Muscle of leg (tissue), 11 donors: ENCODE measurements around the gene SYMPK. TPM values are rescaled to one million over a fixed set of nuclear protein-coding genes. Genes with fewer than 3 reads are reported as not detected.
"Not testable (repeated sequence)": the region's sequence is repeated elsewhere in the genome, so short reads cannot be mapped to it uniquely, and the experiment has no call there.

Source experiments
- DNase-seq: peaks from one replicate; pipeline ENCODE4 v3.0.0; 2013
- H3K27ac ChIP-seq: one replicate; pipeline ENCODE4 v1.5.1; 2013; ENCODE audit warnings: mild to moderate bottlenecking, low read length, control low read depth
- H3K27me3 ChIP-seq: one replicate; pipeline ENCODE4 v1.6.1; 2013; ENCODE audit warnings: low read length; ENCODE audit not compliant: control insufficient read depth, insufficient read depth
- H3K36me3 ChIP-seq: one replicate; pipeline ENCODE4 v1.6.1; 2013; ENCODE audit warnings: low read length; ENCODE audit not compliant: control insufficient read depth, insufficient read depth
- H3K4me1 ChIP-seq: one replicate; pipeline ENCODE4 v1.6.1; 2013; ENCODE audit warnings: low read length; ENCODE audit not compliant: control insufficient read depth, insufficient read depth
- H3K4me3 ChIP-seq: one replicate; pipeline ENCODE4 v1.5.1; 2013; ENCODE audit warnings: low read length, control low read depth
- H3K9me3 ChIP-seq: replicated peaks from 2 replicates; pipeline ENCODE4 v1.6.1; 2013; ENCODE audit warnings: low read depth, low read length; ENCODE audit not compliant: control insufficient read depth
- WGBS: methylation state at CpG from one replicate; pipeline ENCODE4 v1.1.5; 2013; ENCODE audit warnings: missing lambda C conversion rate; ENCODE audit not compliant: insufficient coverage; 5-methylcytosine and 5-hydroxymethylcytosine counted together
- polyA plus RNA-seq, 8 donors: library from polyadenylated mRNA; unstranded; fragments of 120-200 nt; gene quantifications; one replicate each; pipeline versions ENCODE4 v1.2.1 to v1.2.3, GENCODE V29; 2013; ENCODE audit warnings: inconsistent platforms in 1 of 8, low replicate concordance in 1 of 8; ENCODE audit not compliant: insufficient read length in 8 of 8, insufficient read depth in 1 of 8
- total RNA-seq: library from RNA; stranded (reverse); fragments of 120-200 nt; gene quantifications from one replicate; pipeline ENCODE4 v1.2.4, GENCODE V29; 2013

The SYMPK gene
- total and polyA plus RNA-seq, 9 donors: 25.8 to 44.0 (median 38.7) TPM

GRCh38 chr19:45900738-45901431 lies 37.9 kb upstream of the SYMPK start:
- peaks cover 13% of the 10 kb centered on the region for H3K4me1 ChIP-seq
- no peak for DNase-seq
- H3K27ac ChIP-seq: no peak overlapping the region
- H3K27me3 ChIP-seq: peaks cover 4% of the 10 kb centered on the region
- H3K9me3 ChIP-seq: no peaks in the 10 kb centered on the region
- peaks cover 25% of the 10 kb centered on the region for H3K36me3 ChIP-seq
- WGBS: 30% methylated on average over 21 of the region's 22 CpGs
- peak overlapping the region; percentile 37 for H3K4me3 ChIP-seq

- Histone ChIP-seq H3K36me3 (peaks cover 32% of the 10 kb centered on the region), H3K27me3 (peaks cover 4% of the 10 kb centered on the region), H3K4me3 (no peak overlapping the region), H3K27ac (no peak overlapping the region), H3K4me1 (peaks cover 13% of the 10 kb centered on the region), H3K9me3 (no peaks in the 10 kb centered on the region)
- 97% methylated on average over 2 of the region's 4 CpGs for WGBS
- DNase-seq: no peak
These were observed 37.1 kb upstream of the SYMPK start for GRCh38 chr19:45899919-45900589.

- Histone ChIP-seq H3K4me1 (peaks cover 13% of the 10 kb centered on the region), H3K27ac (no peak overlapping the region), H3K27me3 (peaks cover 4% of the 10 kb centered on the region), H3K4me3 (no peak overlapping the region), H3K36me3 (peaks cover 34% of the 10 kb centered on the region), H3K9me3 (no peaks in the 10 kb centered on the region)
- WGBS: 100% methylated on average over 1 of the region's 7 CpGs
- no peak for DNase-seq
These were observed 36.3 kb upstream of the SYMPK start for GRCh38 chr19:45899253-45899652.

- Histone ChIP-seq H3K36me3 (peaks cover 34% of the 10 kb centered on the region), H3K27ac (no peak overlapping the region), H3K27me3 (peaks cover 2% of the 10 kb centered on the region), H3K4me1 (peaks cover 7% of the 10 kb centered on the region), H3K9me3 (no peaks in the 10 kb centered on the region), H3K4me3 (no peak overlapping the region)
- 75% methylated on average over 5 of the region's 8 CpGs for WGBS
- DNase-seq: no peak
These were observed 34.4 kb upstream of the SYMPK start for GRCh38 chr19:45897261-45897812.

- 97% methylated on average over 5 of the region's 12 CpGs for WGBS
- H3K4me1 ChIP-seq, H3K9me3 ChIP-seq, H3K27me3 ChIP-seq, DNase-seq, H3K4me3 ChIP-seq, H3K27ac ChIP-seq: not testable (repeated sequence)
- peaks cover 34% of the 10 kb centered on the region for H3K36me3 ChIP-seq
These were observed 33.1 kb upstream of the SYMPK start for GRCh38 chr19:45895983-45896599.

GRCh38 chr19:45895519-45895972 lies 32.6 kb upstream of the SYMPK start:
- Histone ChIP-seq H3K4me1 (no peaks in the 10 kb centered on the region), H3K27ac (no peak overlapping the region), H3K36me3 (peaks cover 34% of the 10 kb centered on the region), H3K27me3 (no peaks in the 10 kb centered on the region), H3K4me3 (no peak overlapping the region), H3K9me3 (no peaks in the 10 kb centered on the region)
- no peak for DNase-seq
- WGBS: 82% methylated on average over 7 of the region's 9 CpGs

GRCh38 chr19:45890877-45891276 lies 27.9 kb upstream of the SYMPK start:
- Histone ChIP-seq H3K4me1 (peaks cover 10% of the 10 kb centered on the region), H3K27ac (no peak overlapping the region), H3K4me3 (no peak overlapping the region), H3K9me3 (no peaks in the 10 kb centered on the region), H3K27me3 (no peaks in the 10 kb centered on the region), H3K36me3 (peaks cover 11% of the 10 kb centered on the region)
- WGBS: 92% methylated on average over 7 of the region's 17 CpGs
- no peak for DNase-seq

GRCh38 chr19:45889210-45889885 lies 26.4 kb upstream of the SYMPK start:
- Histone ChIP-seq H3K4me3 (no peak overlapping the region), H3K27me3 (no peaks in the 10 kb centered on the region), H3K36me3 (peaks cover 7% of the 10 kb centered on the region), H3K4me1 (peaks cover 22% of the 10 kb centered on the region), H3K27ac (no peak overlapping the region), H3K9me3 (no peaks in the 10 kb centered on the region)
- 83% methylated on average over 2 of the region's 6 CpGs for WGBS
- no peak for DNase-seq

- H3K27me3 ChIP-seq: no peaks in the 10 kb centered on the region
- H3K4me3 ChIP-seq: peak overlapping the region; percentile 46
- WGBS: 34% methylated on average over 2 of the region's 10 CpGs
- H3K4me1 ChIP-seq: peaks cover 42% of the 10 kb centered on the region
- DNase-seq: peak; percentile 52
- no peaks in the 10 kb centered on the region for H3K9me3 ChIP-seq
- peaks cover 16% of the 10 kb centered on the region for H3K36me3 ChIP-seq
- H3K27ac ChIP-seq: peak overlapping the region; percentile 94
These were observed 24.3 kb upstream of the SYMPK start for GRCh38 chr19:45887200-45887710.
